DND-41 (cell line): ENCODE measurements around the gene MED10.

Experiments used
- ATAC-seq: fragments of 200-7000 bp; cut with Tn5 transposase; 3 replicates; pipeline ENCODE4 v1.9.1; 2021; ENCODE audit warnings: low read depth; ENCODE audit not compliant: insufficient read depth
- DNase-seq: peaks from one replicate; pipeline ENCODE4 v3.0.0-alpha.2; 2020
- H2AFZ ChIP-seq: 2 replicates; pipeline ENCODE4 v1.6.0; 2012; ENCODE audit warnings: low read depth, low read length
- H3K27ac ChIP-seq: 2 replicates; pipeline ENCODE4 v1.5.1; 2012; ENCODE audit warnings: low read length, inconsistent platforms
- H3K27me3 ChIP-seq: fragments of 200-600 bp; sonication (generic); 2 replicates; pipeline ENCODE4 v1.6.0; 2012; ENCODE audit warnings: low read length, mild to moderate bottlenecking, inconsistent platforms; ENCODE audit not compliant: insufficient read depth, poor library complexity
- H3K36me3 ChIP-seq: 2 replicates; pipeline ENCODE4 v1.5.1; 2012; ENCODE audit warnings: low read length, inconsistent platforms; ENCODE audit not compliant: insufficient read depth
- H3K4me1 ChIP-seq: 2 replicates; pipeline ENCODE4 v1.5.1; 2012; ENCODE audit warnings: mild to moderate bottlenecking, low read length; ENCODE audit not compliant: insufficient read depth
- H3K4me2 ChIP-seq: 2 replicates; pipeline ENCODE4 v1.6.0; 2012; ENCODE audit warnings: mild to moderate bottlenecking, moderate library complexity, low read length, inconsistent platforms; ENCODE audit not compliant: insufficient read depth
- H3K4me3 ChIP-seq, 2 experiments: fragments of 200-600 bp in 1 of 2; shearing (Covaris generic) in 1 of 2; 2 replicates each; pipeline ENCODE4 v1.5.1; 2012 to 2016; ENCODE audit warnings: inconsistent platforms in 2 of 2, low read length in 2 of 2, mild to moderate bottlenecking in 2 of 2, low read depth in 1 of 2, moderate library complexity in 1 of 2
- H3K79me2 ChIP-seq: 2 replicates; pipeline ENCODE4 v1.6.0; 2012; ENCODE audit warnings: low read length, inconsistent platforms; ENCODE audit not compliant: insufficient read depth
- H3K9ac ChIP-seq: 2 replicates; pipeline ENCODE4 v1.6.0; 2012; ENCODE audit warnings: low read depth, mild to moderate bottlenecking, inconsistent platforms, low read length, moderate library complexity
- H3K9me3 ChIP-seq: 2 replicates; pipeline ENCODE4 v1.5.1; 2012; ENCODE audit warnings: low read length, moderate library complexity, mild to moderate bottlenecking, inconsistent platforms; ENCODE audit not compliant: insufficient read depth, severe bottlenecking
- H4K20me1 ChIP-seq: 2 replicates; pipeline ENCODE4 v1.6.0; 2012; ENCODE audit warnings: low read length; ENCODE audit not compliant: insufficient read depth
- CTCF ChIP-seq: IDR thresholded peaks from 2 replicates; pipeline ENCODE4 v1.5.1; 2012; ENCODE audit warnings: borderline replicate concordance, low read length, moderate library complexity, mild to moderate bottlenecking; ENCODE audit not compliant: poor library complexity, severe bottlenecking; ENCODE audit errors: extremely low read depth
- EZH2 ChIP-seq: IDR thresholded peaks from 3 replicates; pipeline ENCODE4 v1.6.1; 2012; ENCODE audit warnings: borderline replicate concordance, low read depth, mild to moderate bottlenecking, moderate library complexity, low read length, inconsistent platforms; ENCODE audit not compliant: severe bottlenecking

The MED10 gene

GRCh38 chr5:6396043-6396442 is 17.7 kb upstream of the MED10 start:
- no peak for DNase-seq
- no peaks in the 10 kb centered on the region for H3K9me3 ChIP-seq
- no peak overlapping the region for H3K4me3 ChIP-seq
- H3K9ac ChIP-seq = no peak overlapping the region
- no peak for ATAC-seq
- H3K27ac ChIP-seq = no peak overlapping the region
- TF ChIP-seq CTCF (no peak), EZH2 (no peak)
- no peaks in the 10 kb centered on the region for H3K4me1 ChIP-seq
- no peaks in the 10 kb centered on the region for H3K79me2 ChIP-seq
- H3K27me3 ChIP-seq = peaks cover 2% of the 10 kb centered on the region
- H3K36me3 ChIP-seq = no peaks in the 10 kb centered on the region
- no peaks in the 10 kb centered on the region; the same call in 1 of the 2 replicates for H4K20me1 ChIP-seq
- no peak overlapping the region for H2AFZ ChIP-seq
- no peak overlapping the region for H3K4me2 ChIP-seq

GRCh38 chr5:6395621-6396020 is 17.3 kb upstream of the MED10 start:
- H3K27ac ChIP-seq = no peak overlapping the region
- no peaks in the 10 kb centered on the region for H3K4me1 ChIP-seq
- no peak overlapping the region for H3K4me2 ChIP-seq
- H3K4me3 ChIP-seq = no peak overlapping the region
- no peaks in the 10 kb centered on the region for H3K9me3 ChIP-seq
- peaks cover 2% of the 10 kb centered on the region for H3K27me3 ChIP-seq
- ATAC-seq (no peak), DNase-seq (no peak)
- no peaks in the 10 kb centered on the region; the same call in 1 of the 2 replicates for H4K20me1 ChIP-seq
- no peak overlapping the region for H3K9ac ChIP-seq
- TF ChIP-seq EZH2 (no peak), CTCF (no peak)
- H2AFZ ChIP-seq = no peak overlapping the region
- no peaks in the 10 kb centered on the region for H3K79me2 ChIP-seq
- H3K36me3 ChIP-seq = no peaks in the 10 kb centered on the region

GRCh38 chr5:6395102-6395445 is 16.7 kb upstream of the MED10 start:
- H3K4me1 ChIP-seq = no peaks in the 10 kb centered on the region
- no peak overlapping the region for H3K9ac ChIP-seq
- H3K27me3 ChIP-seq = peaks cover 2% of the 10 kb centered on the region
- no peak for DNase-seq
- ATAC-seq = no peak
- H4K20me1 ChIP-seq = no peaks in the 10 kb centered on the region; the same call in 1 of the 2 replicates
- no peak for TF ChIP-seq EZH2
- TF ChIP-seq CTCF = no peak
- H3K4me3 ChIP-seq = no peak overlapping the region
- H3K9me3 ChIP-seq = no peaks in the 10 kb centered on the region
- H3K27ac ChIP-seq = no peak overlapping the region
- no peaks in the 10 kb centered on the region for H3K79me2 ChIP-seq
- no peak overlapping the region for H2AFZ ChIP-seq
- no peak overlapping the region for H3K4me2 ChIP-seq
- H3K36me3 ChIP-seq = no peaks in the 10 kb centered on the region

GRCh38 chr5:6394429-6395101 is 16.2 kb upstream of the MED10 start:
- Histone ChIP-seq H3K4me2 (no peak overlapping the region), H3K4me3 (no peak overlapping the region), H3K27me3 (peaks cover 2% of the 10 kb centered on the region), H4K20me1 (no peaks in the 10 kb centered on the region; the same call in 1 of the 2 replicates), H3K36me3 (no peaks in the 10 kb centered on the region), H3K9me3 (no peaks in the 10 kb centered on the region), H2AFZ (no peak overlapping the region), H3K4me1 (no peaks in the 10 kb centered on the region), H3K79me2 (no peaks in the 10 kb centered on the region), H3K9ac (no peak overlapping the region), H3K27ac (no peak overlapping the region)
- DNase-seq (no peak), ATAC-seq (no peak)
- TF ChIP-seq CTCF = no peak
- TF ChIP-seq EZH2 = no peak
